Stomach smooth muscle (tissue), 2 donors: Measurements from ENCODE around the gene C1QC.

Source experiments
- H3K27ac ChIP-seq: one replicate; pipeline ENCODE4 v1.7.0; 2013; ENCODE audit warnings: mild to moderate bottlenecking, low read length, inconsistent platforms
- H3K27me3 ChIP-seq, 2 donors: one replicate each; pipeline ENCODE4 v1.7.0; 2013; ENCODE audit warnings: low read length in 2 of 2; ENCODE audit not compliant: insufficient read depth in 2 of 2, control insufficient read depth in 1 of 2
- H3K36me3 ChIP-seq, 2 donors: one replicate each; pipeline ENCODE4 v1.7.0; 2013; ENCODE audit warnings: low read length in 2 of 2; ENCODE audit not compliant: control insufficient read depth in 2 of 2, insufficient read depth in 2 of 2
- H3K4me1 ChIP-seq: one replicate; pipeline ENCODE4 v1.7.0; 2013; ENCODE audit warnings: low read length; ENCODE audit not compliant: control insufficient read depth, insufficient read depth
- H3K4me3 ChIP-seq, 2 donors: one replicate each; pipeline ENCODE4 v1.7.0; 2013; ENCODE audit warnings: low read length in 2 of 2
- H3K9ac ChIP-seq, 2 donors: one replicate each; pipeline ENCODE4 v1.7.0; 2013; ENCODE audit warnings: low read length in 2 of 2, mild to moderate bottlenecking in 1 of 2
- H3K9me3 ChIP-seq, 2 donors: one replicate each; pipeline ENCODE4 v1.7.0; 2013; ENCODE audit warnings: low read length in 2 of 2; ENCODE audit not compliant: control insufficient read depth in 2 of 2
- donor health status: healthy.
- donor health status: Pancreatic carcinoma.

C1QC gene

DNA sequence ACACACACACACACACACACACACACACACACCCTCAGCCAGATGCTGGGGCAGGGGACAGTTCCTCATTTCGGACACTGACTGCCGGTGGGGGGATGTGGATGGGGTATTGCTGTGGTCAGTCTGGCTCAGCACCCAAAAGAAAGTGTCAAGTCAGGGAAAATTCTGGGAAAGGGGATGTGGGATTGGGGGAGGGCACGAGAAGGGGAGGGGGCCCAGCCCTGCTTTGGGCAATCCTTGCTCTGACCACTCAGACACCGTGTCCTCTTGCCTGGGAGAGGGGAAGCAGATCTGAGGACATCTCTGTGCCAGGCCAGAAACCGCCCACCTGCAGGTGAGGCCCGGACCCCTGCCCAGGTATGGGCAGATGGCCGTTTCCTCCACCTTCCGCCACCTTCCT, at the start of gene C1QC:
C1QC (plus strand) TSS at position 253 of the 400 bp plus-strand sequence. CDS start 391 bp downstream, outside the sequence.
- H3K27ac ChIP-seq, result no peak within 1 kb of the TSS
- H3K9me3 ChIP-seq, result no peaks in the 10 kb centered on the region
- H3K4me1 ChIP-seq, result peaks cover 3% of the 10 kb centered on the region
- H3K36me3 ChIP-seq, result no peaks in the 10 kb centered on the region
- peaks cover 3 to 11% of the 10 kb centered on the region in 2 donors for H3K27me3 ChIP-seq
- H3K4me3 ChIP-seq, result no peak within 1 kb of the TSS
- H3K9ac ChIP-seq, result no peak within 1 kb of the TSS

- H3K4me3 ChIP-seq, result no peak overlapping the region
- no peak overlapping the region for H3K27ac ChIP-seq
- no peaks in the 10 kb centered on the region for H3K9me3 ChIP-seq
- H3K4me1 ChIP-seq, result no peaks in the 10 kb centered on the region
- H3K36me3 ChIP-seq, result no peaks in the 10 kb centered on the region
- peaks cover 13 to 25% of the 10 kb centered on the region in 2 donors for H3K27me3 ChIP-seq
- no peak overlapping the region for H3K9ac ChIP-seq
Measured at GRCh38 chr1:22594396-22594795, 49.0 kb upstream of the C1QC start.

DNA sequence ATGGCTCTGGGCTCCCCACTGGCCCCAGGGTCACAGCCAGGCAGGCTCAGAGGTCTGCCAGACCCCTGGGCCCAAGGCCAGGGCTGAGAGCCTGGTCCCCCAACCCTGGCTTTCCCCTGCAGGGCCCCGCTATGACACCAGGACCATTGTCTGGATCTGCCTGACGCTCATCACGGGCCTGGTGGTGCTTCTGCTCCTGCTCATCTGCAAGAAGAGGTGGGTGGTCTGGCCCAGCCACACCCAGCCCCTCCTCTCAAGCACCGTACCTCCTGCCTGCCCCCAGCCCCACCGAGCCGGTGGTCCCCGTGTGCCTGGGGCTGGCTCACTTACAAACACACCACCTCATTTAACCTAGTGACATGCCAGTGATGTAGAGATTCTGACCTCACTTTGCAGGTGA, 48.3 kb upstream of the C1QC start:
- Histone ChIP-seq H3K27ac (no peak overlapping the region), H3K9me3 (no peaks in the 10 kb centered on the region), H3K4me3 (no peak overlapping the region), H3K27me3 (peaks cover 13 to 25% of the 10 kb centered on the region in 2 donors), H3K9ac (no peak overlapping the region), H3K36me3 (no peaks in the 10 kb centered on the region), H3K4me1 (no peaks in the 10 kb centered on the region)

- Histone ChIP-seq H3K27me3 (peaks cover 21 to 29% of the 10 kb centered on the region in 2 donors), H3K9ac (no peak overlapping the region), H3K4me1 (no peaks in the 10 kb centered on the region), H3K36me3 (no peaks in the 10 kb centered on the region), H3K9me3 (no peaks in the 10 kb centered on the region), H3K27ac (no peak overlapping the region), H3K4me3 (no peak overlapping the region)
Measured at GRCh38 chr1:22597301-22597965, 46.0 kb upstream of the C1QC start.

- Histone ChIP-seq H3K9ac (no peak overlapping the region), H3K36me3 (no peaks in the 10 kb centered on the region), H3K9me3 (no peaks in the 10 kb centered on the region), H3K27ac (no peak overlapping the region), H3K4me1 (no peaks in the 10 kb centered on the region), H3K27me3 (peaks cover 20 to 31% of the 10 kb centered on the region in 2 donors), H3K4me3 (no peak overlapping the region)
Measured at GRCh38 chr1:22597996-22598395, 45.4 kb upstream of the C1QC start.

- H3K27ac ChIP-seq, result no peak overlapping the region
- H3K27me3 ChIP-seq, result peaks cover 15 to 31% of the 10 kb centered on the region in 2 donors
- H3K36me3 ChIP-seq, result no peaks in the 10 kb centered on the region
- no peak overlapping the region for H3K9ac ChIP-seq
- H3K4me1 ChIP-seq, result no peaks in the 10 kb centered on the region
- H3K4me3 ChIP-seq, result no peak overlapping the region
- H3K9me3 ChIP-seq, result no peaks in the 10 kb centered on the region
Measured at GRCh38 chr1:22598736-22599135, 44.7 kb upstream of the C1QC start.

DNA sequence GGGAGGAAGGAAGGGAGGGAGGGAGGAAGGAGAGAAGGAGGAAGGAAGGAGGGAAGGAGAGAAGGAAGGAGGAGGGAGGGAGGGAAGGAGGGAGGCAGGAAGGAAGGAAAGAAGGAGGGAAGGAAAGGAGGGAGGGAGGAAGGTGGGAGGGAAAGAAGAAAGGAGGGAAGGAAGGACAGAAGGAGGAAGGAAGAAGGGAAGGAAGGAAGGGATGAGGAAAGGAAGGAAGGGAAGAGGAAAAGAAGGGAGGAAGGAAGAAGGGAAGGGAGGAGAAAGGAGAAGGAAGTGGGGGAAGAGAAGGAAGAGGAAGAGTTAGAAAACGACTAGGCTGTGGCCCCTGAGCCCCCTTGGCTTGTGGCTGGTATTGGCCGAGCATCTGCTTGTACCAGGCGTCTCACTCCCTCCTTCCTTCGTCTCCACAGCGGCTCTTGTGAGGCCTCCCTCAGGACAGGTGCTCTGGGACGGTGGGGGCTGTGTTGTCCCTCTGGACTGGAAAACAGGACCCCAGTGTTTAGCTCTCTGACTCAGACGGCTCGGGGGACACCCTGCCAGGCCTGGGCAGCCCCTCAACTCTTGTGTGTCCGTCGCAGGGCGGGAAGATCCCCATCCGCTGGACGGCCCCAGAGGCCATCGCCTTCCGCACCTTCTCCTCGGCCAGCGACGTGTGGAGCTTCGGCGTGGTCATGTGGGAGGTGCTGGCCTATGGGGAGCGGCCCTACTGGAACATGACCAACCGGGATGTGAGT, 43.2 kb upstream of the C1QC start:
- Histone ChIP-seq H3K4me3 (no peak overlapping the region), H3K9ac (no peak overlapping the region), H3K27me3 (peaks cover 19 to 27% of the 10 kb centered on the region in 2 donors), H3K4me1 (no peaks in the 10 kb centered on the region), H3K27ac (no peak overlapping the region), H3K36me3 (no peaks in the 10 kb centered on the region), H3K9me3 (no peaks in the 10 kb centered on the region)

DNA sequence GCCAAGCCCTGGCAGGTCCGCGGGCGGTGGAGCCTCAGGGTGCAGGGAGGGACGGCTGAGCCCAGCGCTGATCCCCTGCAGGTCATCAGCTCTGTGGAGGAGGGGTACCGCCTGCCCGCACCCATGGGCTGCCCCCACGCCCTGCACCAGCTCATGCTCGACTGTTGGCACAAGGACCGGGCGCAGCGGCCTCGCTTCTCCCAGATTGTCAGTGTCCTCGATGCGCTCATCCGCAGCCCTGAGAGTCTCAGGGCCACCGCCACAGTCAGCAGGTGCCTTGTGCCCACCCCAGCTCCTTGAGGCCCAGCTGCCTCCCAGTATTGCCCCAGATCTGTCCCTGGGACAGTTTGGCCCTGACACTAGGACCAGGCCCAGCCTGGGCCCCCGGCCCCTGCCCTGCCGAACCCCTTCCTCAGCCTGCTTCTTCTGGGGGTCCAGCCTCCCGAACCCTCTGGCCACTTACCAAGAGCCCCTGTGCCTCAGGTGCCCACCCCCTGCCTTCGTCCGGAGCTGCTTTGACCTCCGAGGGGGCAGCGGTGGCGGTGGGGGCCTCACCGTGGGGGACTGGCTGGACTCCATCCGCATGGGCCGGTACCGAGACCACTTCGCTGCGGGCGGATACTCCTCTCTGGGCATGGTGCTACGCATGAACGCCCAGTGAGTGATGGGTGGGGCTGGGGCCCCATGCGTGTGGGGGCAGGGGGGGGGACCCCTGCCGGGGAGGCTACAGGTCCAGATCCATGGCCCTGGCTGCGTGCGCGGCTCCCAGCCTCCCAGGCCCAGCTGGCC, 42.4 kb upstream of the C1QC start:
- H3K36me3 ChIP-seq, result no peaks in the 10 kb centered on the region
- peaks cover 19 to 24% of the 10 kb centered on the region in 2 donors for H3K27me3 ChIP-seq
- no peaks in the 10 kb centered on the region for H3K9me3 ChIP-seq
- H3K4me1 ChIP-seq, result no peaks in the 10 kb centered on the region
- H3K27ac ChIP-seq, result no peak overlapping the region
- no peak overlapping the region for H3K9ac ChIP-seq
- no peak overlapping the region for H3K4me3 ChIP-seq

GRCh38 chr1:22601610-22602009, 41.8 kb upstream of the C1QC start:
- H3K4me1 ChIP-seq, result no peaks in the 10 kb centered on the region
- H3K9ac ChIP-seq, result no peak overlapping the region
- no peaks in the 10 kb centered on the region for H3K36me3 ChIP-seq
- no peak overlapping the region for H3K4me3 ChIP-seq
- H3K27ac ChIP-seq, result no peak overlapping the region
- H3K9me3 ChIP-seq, result no peaks in the 10 kb centered on the region
- peaks cover 22 to 27% of the 10 kb centered on the region in 2 donors for H3K27me3 ChIP-seq

GRCh38 chr1:22602060-22602740, 41.2 kb upstream of the C1QC start:
- Histone ChIP-seq H3K4me1 (no peaks in the 10 kb centered on the region), H3K36me3 (no peaks in the 10 kb centered on the region), H3K27me3 (peaks cover 22 to 27% of the 10 kb centered on the region in 2 donors), H3K9me3 (no peaks in the 10 kb centered on the region), H3K9ac (no peak overlapping the region), H3K4me3 (no peak overlapping the region), H3K27ac (no peak overlapping the region)
